ENCODE data around the gene CIRBP.

The CIRBP gene

DNA sequence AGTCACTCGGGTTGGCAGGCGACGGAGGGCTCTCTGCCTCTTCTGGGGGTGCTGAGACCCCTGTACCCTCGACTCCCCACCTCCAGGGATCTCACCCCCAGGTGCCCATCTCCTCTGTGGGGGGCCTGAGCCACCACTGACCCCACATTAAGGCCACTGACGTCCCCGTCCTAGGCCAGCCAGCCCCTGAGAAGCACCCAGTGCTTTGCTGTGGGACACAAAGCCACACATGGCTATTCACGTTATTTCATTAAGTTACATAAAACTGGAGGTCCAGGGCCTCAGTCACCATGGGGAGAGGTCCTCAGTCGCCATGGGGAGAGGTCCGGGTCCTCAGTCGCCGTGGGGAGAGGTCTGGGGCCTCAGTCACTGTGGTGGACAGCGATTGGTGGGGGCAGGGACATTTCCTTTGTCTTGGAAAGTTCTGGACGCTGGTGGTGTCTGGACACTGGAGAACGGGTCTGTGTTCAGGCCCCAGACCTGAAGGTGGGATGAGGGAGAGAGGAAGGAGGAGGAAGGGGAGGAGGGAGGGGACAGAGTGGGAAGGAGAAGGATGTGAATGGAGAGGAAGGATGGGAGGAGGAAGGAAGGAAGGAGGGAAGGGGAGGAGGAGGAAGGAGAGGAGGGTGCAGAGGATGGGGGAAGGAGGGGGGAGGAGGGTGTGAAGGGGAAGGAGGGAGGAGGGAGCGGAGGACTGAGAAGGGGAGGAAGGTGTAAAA lies 12.6 kb downstream of the CIRBP start:
- Histone ChIP-seq H3K18ac (ENCODE audit: low read length) (no peak overlapping the region), H4K12ac (ENCODE audit: low read depth, low read length) (no peak overlapping the region), H3K23ac (ENCODE audit: low read length) (no peak overlapping the region), H4K8ac (ENCODE audit: low read depth, low read length) (no peak overlapping the region), H3K79me2 (ENCODE audit: control insufficient read depth, insufficient read depth, low read length, poor library complexity) (no peaks in the 10 kb centered on the region), H2AK5ac (ENCODE audit: low read length) (no peak overlapping the region), H3K9ac (ENCODE audit: low read length) (no peak overlapping the region), H4K91ac (ENCODE audit: low read depth, low read length) (no peak overlapping the region), H3K27ac (ENCODE audit: low read depth, low read length) (no peak overlapping the region), H3K14ac (ENCODE audit: low read length) (no peak overlapping the region), H2BK5ac (ENCODE audit: low read depth, low read length, poor library complexity) (no peak overlapping the region), H3K9me3 (ENCODE audit: insufficient read depth, low read depth, low read length) (no peaks in the 10 kb centered on the region), H2BK120ac (ENCODE audit: insufficient read depth, low read length, poor library complexity) (no peak overlapping the region), H3K4me2 (ENCODE audit: low read length) (no peak overlapping the region), H3K36me3 (ENCODE audit: control insufficient read depth in 1 of 2, insufficient read depth in 2 of 2, low read length in 2 of 2) (peaks cover 10% of the 10 kb centered on the region in 2 experiments), H3K4ac (ENCODE audit: low read depth, low read length) (no peak overlapping the region), H3K27me3 (ENCODE audit: insufficient read depth, low read length) (peaks cover 7% of the 10 kb centered on the region), H2BK12ac (ENCODE audit: low read length) (no peak overlapping the region), H3K4me1 (ENCODE audit: control insufficient read depth in 1 of 2, insufficient read depth in 2 of 2, low read length in 2 of 2) (peaks cover under 1 to 8% of the 10 kb centered on the region in 2 experiments), H3K79me1 (ENCODE audit: low read length) (no peaks in the 10 kb centered on the region), H3K4me3 (ENCODE audit: low read depth, low read length) (no peak overlapping the region), H2AFZ (ENCODE audit: insufficient read depth, low read length, poor library complexity) (no peak overlapping the region)
- no peak for DNase-seq
- 100% methylated on average over 1 of the region's 15 CpGs for WGBS (ENCODE audit: extremely low coverage, insufficient coverage, insufficient read length)

DNA sequence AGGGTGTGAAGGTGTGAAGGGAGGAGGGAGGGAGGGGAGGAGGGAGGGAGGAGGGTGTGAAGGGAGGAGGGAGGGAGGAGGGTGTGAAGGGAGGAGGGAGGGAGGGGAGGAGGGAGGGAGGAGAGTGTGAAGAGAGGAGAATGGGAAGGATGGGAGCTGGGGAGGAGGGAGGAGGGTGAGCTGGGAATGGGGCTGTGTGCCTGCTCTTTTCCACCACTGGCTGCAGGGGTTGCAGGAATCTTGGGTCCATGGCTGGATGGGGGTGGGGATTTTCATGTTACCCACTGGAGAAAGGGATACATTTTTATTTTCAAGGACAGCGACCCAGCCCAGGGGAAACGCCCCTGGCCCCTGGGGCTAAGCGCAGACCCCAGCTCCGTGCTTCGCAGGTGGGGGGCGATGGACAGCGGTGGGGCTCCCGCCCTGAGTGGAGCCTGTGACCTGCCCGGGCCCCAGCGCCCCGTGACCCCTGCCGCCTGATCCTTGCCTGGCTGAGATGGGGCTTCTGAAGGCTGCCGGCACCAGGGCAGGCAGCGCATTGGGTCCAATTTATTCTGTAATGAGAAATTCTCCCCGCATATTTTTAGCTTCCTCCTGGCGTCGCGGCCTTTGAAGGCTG lies 13.6 kb downstream of the CIRBP start:
- Histone ChIP-seq H3K14ac (ENCODE audit: low read length) (no peak overlapping the region), H3K4ac (ENCODE audit: low read depth, low read length) (no peak overlapping the region), H2BK12ac (ENCODE audit: low read length) (no peak overlapping the region), H3K79me2 (ENCODE audit: control insufficient read depth, insufficient read depth, low read length, poor library complexity) (no peaks in the 10 kb centered on the region), H3K4me2 (ENCODE audit: low read length) (no peak overlapping the region), H3K27ac (ENCODE audit: low read depth, low read length) (no peak overlapping the region), H2BK5ac (ENCODE audit: low read depth, low read length, poor library complexity) (no peak overlapping the region), H3K23ac (ENCODE audit: low read length) (no peak overlapping the region), H2BK120ac (ENCODE audit: insufficient read depth, low read length, poor library complexity) (no peak overlapping the region), H3K9ac (ENCODE audit: low read length) (no peak overlapping the region), H3K9me3 (ENCODE audit: insufficient read depth, low read depth, low read length) (no peaks in the 10 kb centered on the region), H4K12ac (ENCODE audit: low read depth, low read length) (no peak overlapping the region), H4K91ac (ENCODE audit: low read depth, low read length) (no peak overlapping the region), H2AK5ac (ENCODE audit: low read length) (no peak overlapping the region), H3K27me3 (ENCODE audit: insufficient read depth, low read length) (peaks cover 7% of the 10 kb centered on the region), H3K79me1 (ENCODE audit: low read length) (no peaks in the 10 kb centered on the region), H2AFZ (ENCODE audit: insufficient read depth, low read length, poor library complexity) (no peak overlapping the region), H3K4me3 (ENCODE audit: low read depth, low read length) (no peak overlapping the region), H3K18ac (ENCODE audit: low read length) (no peak overlapping the region), H3K4me1 (ENCODE audit: control insufficient read depth in 1 of 2, insufficient read depth in 2 of 2, low read length in 2 of 2) (peaks cover 0 to 10% of the 10 kb centered on the region in 2 experiments), H3K36me3 (ENCODE audit: control insufficient read depth in 1 of 2, insufficient read depth in 2 of 2, low read length in 2 of 2) (peaks cover 10% of the 10 kb centered on the region in 2 experiments), H4K8ac (ENCODE audit: low read depth, low read length) (no peak overlapping the region)
- DNase-seq: no peak
- WGBS (ENCODE audit: extremely low coverage, insufficient coverage, insufficient read length): no CpG with 5 or more reads among the region's 18 CpGs

- Histone ChIP-seq H2BK12ac (ENCODE audit: low read length) (no peak overlapping the region), H3K18ac (ENCODE audit: low read length) (no peak overlapping the region), H3K79me2 (ENCODE audit: control insufficient read depth, insufficient read depth, low read length, poor library complexity) (no peaks in the 10 kb centered on the region)
These were observed 14.2 kb downstream of the CIRBP start for GRCh38 chr19:1283207-1283916.

GRCh38 chr19:1283917-1284292 lies 14.8 kb downstream of the CIRBP start:
- Histone ChIP-seq H3K18ac (ENCODE audit: low read length) (no peak overlapping the region), H2BK5ac (ENCODE audit: low read depth, low read length, poor library complexity) (no peak overlapping the region), H2AK5ac (ENCODE audit: low read length) (no peak overlapping the region), H3K79me2 (ENCODE audit: control insufficient read depth, insufficient read depth, low read length, poor library complexity) (no peaks in the 10 kb centered on the region), H3K4me3 (ENCODE audit: low read depth, low read length) (no peak overlapping the region), H3K9me3 (ENCODE audit: insufficient read depth, low read depth, low read length) (no peaks in the 10 kb centered on the region), H3K27ac (ENCODE audit: low read depth, low read length) (no peak overlapping the region), H3K9ac (ENCODE audit: low read length) (no peak overlapping the region), H2BK12ac (ENCODE audit: low read length) (no peak overlapping the region), H4K8ac (ENCODE audit: low read depth, low read length) (no peak overlapping the region), H3K36me3 (ENCODE audit: control insufficient read depth in 1 of 2, insufficient read depth in 2 of 2, low read length in 2 of 2) (peaks cover 6 to 7% of the 10 kb centered on the region in 2 experiments), H3K79me1 (ENCODE audit: low read length) (no peaks in the 10 kb centered on the region), H3K4me1 (ENCODE audit: control insufficient read depth in 1 of 2, insufficient read depth in 2 of 2, low read length in 2 of 2) (peaks cover 0 to 10% of the 10 kb centered on the region in 2 experiments), H3K4me2 (ENCODE audit: low read length) (no peak overlapping the region), H3K23ac (ENCODE audit: low read length) (no peak overlapping the region), H2BK120ac (ENCODE audit: insufficient read depth, low read length, poor library complexity) (no peak overlapping the region), H4K91ac (ENCODE audit: low read depth, low read length) (no peak overlapping the region), H2AFZ (ENCODE audit: insufficient read depth, low read length, poor library complexity) (no peak overlapping the region), H3K14ac (ENCODE audit: low read length) (no peak overlapping the region), H4K12ac (ENCODE audit: low read depth, low read length) (no peak overlapping the region), H3K27me3 (ENCODE audit: insufficient read depth, low read length) (peaks cover 7% of the 10 kb centered on the region), H3K4ac (ENCODE audit: low read depth, low read length) (no peak overlapping the region)
- no CpG with 5 or more reads among the region's 12 CpGs for WGBS (ENCODE audit: extremely low coverage, insufficient coverage, insufficient read length)
- DNase-seq: no peak

More at GRCh38 chr19:1283207-1283916, 14.2 kb downstream of the CIRBP start:
- no peak overlapping the region for H3K4me3 ChIP-seq (ENCODE audit: low read depth, low read length)
- no peak overlapping the region for H4K12ac ChIP-seq (ENCODE audit: low read depth, low read length)
- no peak overlapping the region for H3K4me2 ChIP-seq (ENCODE audit: low read length)
- no peak overlapping the region for H3K23ac ChIP-seq (ENCODE audit: low read length)
- H3K27ac ChIP-seq (ENCODE audit: low read depth, low read length): no peak overlapping the region
- H3K9ac ChIP-seq (ENCODE audit: low read length): no peak overlapping the region
- peaks cover 10% of the 10 kb centered on the region in 2 experiments for H3K36me3 ChIP-seq (ENCODE audit: control insufficient read depth in 1 of 2, insufficient read depth in 2 of 2, low read length in 2 of 2)
- peaks cover 0 to 10% of the 10 kb centered on the region in 2 experiments for H3K4me1 ChIP-seq (ENCODE audit: control insufficient read depth in 1 of 2, insufficient read depth in 2 of 2, low read length in 2 of 2)
- no peaks in the 10 kb centered on the region for H3K9me3 ChIP-seq (ENCODE audit: insufficient read depth, low read depth, low read length)
- H2AFZ ChIP-seq (ENCODE audit: insufficient read depth, low read length, poor library complexity): no peak overlapping the region
- no peak overlapping the region for H4K91ac ChIP-seq (ENCODE audit: low read depth, low read length)
- H3K79me1 ChIP-seq (ENCODE audit: low read length): no peaks in the 10 kb centered on the region
- H3K27me3 ChIP-seq (ENCODE audit: insufficient read depth, low read length): peaks cover 7% of the 10 kb centered on the region
- no peak overlapping the region for H2AK5ac ChIP-seq (ENCODE audit: low read length)
- no peak overlapping the region for H4K8ac ChIP-seq (ENCODE audit: low read depth, low read length)
- no peak overlapping the region for H2BK5ac ChIP-seq (ENCODE audit: low read depth, low read length, poor library complexity)
- DNase-seq: no peak
- no CpG with 5 or more reads among the region's 29 CpGs for WGBS (ENCODE audit: extremely low coverage, insufficient coverage, insufficient read length)
- H3K4ac ChIP-seq (ENCODE audit: low read depth, low read length): no peak overlapping the region
- H3K14ac ChIP-seq (ENCODE audit: low read length): no peak overlapping the region
- no peak overlapping the region for H2BK120ac ChIP-seq (ENCODE audit: insufficient read depth, low read length, poor library complexity)
